ENCODE data around the gene CYBC1. TPM values are rescaled to one million over a fixed set of nuclear protein-coding genes. Genes with fewer than 3 reads are reported as not detected.

Gene CYBC1
- total RNA-seq, 3 donors from 2014 or later (not counting 1 experiment from before 2014, with no cell fraction given): 168 to 219 (median 192) TPM

GRCh38 chr17:82439829-82440365 lies 10.7 kb downstream of the CYBC1 start:
- H3K4me1 Mint-ChIP-seq: peaks cover 7 to 19% of the 10 kb centered on the region in 2 donors
- no peak overlapping the region for H3K4me3 Mint-ChIP-seq
- H3K4me3 ChIP-seq (ENCODE audit: low read length): no peak overlapping the region
- no peaks in the 10 kb centered on the region for H3K27me3 Mint-ChIP-seq (ENCODE audit: low read depth in 2 of 2)
- no peak for ATAC-seq
- H3K27ac ChIP-seq (ENCODE audit: low read length): no peak overlapping the region
- no peaks in the 10 kb centered on the region for H3K36me3 Mint-ChIP-seq
- TF ChIP-seq CTCF (IDR thresholded peaks at IDR 0.05): no peak
- H3K9me3 ChIP-seq (ENCODE audit: control insufficient read depth, insufficient read depth, low read length): no peaks in the 10 kb centered on the region
- WGBS (ENCODE audit: insufficient coverage): 94% methylated on average over 34 of the region's 34 CpGs
- H3K27me3 ChIP-seq (ENCODE audit: control insufficient read depth, insufficient read depth, low read length): no peaks in the 10 kb centered on the region
- H3K36me3 ChIP-seq (ENCODE audit: control insufficient read depth, insufficient read depth, low read length): peaks cover 47% of the 10 kb centered on the region
- intact Hi-C loops (cut with micrococcal nuclease): no loop called here
- no peaks in the 10 kb centered on the region for H3K9me3 Mint-ChIP-seq
- no peak for DNase-seq
- no peak overlapping the region for H3K27ac Mint-ChIP-seq
- peaks cover 48% of the 10 kb centered on the region for H3K4me1 ChIP-seq (ENCODE audit: control insufficient read depth, insufficient read depth, low read length)

DNA sequence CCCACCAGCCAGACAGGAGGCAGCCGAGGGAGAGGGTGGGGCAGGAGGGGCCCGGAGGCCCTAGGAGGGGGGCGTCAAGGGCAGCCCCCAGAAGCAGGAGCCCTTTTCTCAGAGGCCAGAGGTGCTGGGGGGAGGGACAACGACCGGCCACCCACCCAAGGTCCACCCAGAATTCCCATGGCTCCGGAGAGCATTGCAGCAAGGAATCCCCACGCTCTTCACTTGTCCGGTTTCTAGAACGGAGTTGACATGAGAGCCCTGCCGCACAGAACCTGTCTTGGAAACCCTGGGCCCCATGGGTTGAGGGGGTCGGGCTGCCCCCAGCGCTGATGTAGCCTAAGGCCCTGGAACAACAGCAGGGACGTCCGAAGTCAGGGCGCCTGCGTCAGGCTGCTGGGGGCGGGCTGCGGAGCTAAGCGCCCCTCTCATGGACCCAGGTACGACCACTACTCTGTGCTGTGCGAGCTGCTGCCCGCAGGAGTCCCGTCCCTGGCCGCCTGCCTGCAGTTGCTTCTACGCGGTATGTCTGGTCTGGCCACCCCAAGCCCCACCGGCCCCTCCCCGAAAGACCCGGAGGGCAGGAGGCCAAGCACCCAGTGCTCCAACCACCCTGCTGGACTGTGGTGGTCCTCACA lies 11.2 kb downstream of the CYBC1 start:
- Mint-ChIP-seq H3K27ac (no peak overlapping the region), H3K36me3 (no peaks in the 10 kb centered on the region), H3K9me3 (no peaks in the 10 kb centered on the region), H3K27me3 (ENCODE audit: low read depth in 2 of 2) (no peaks in the 10 kb centered on the region), H3K4me1 (peaks cover 7 to 22% of the 10 kb centered on the region in 2 donors), H3K4me3 (no peak overlapping the region)
- no peaks in the 10 kb centered on the region for H3K27me3 ChIP-seq (ENCODE audit: control insufficient read depth, insufficient read depth, low read length)
- no peak for DNase-seq
- H3K4me1 ChIP-seq (ENCODE audit: control insufficient read depth, insufficient read depth, low read length): peaks cover 48% of the 10 kb centered on the region
- intact Hi-C loops (cut with micrococcal nuclease): no loop called here
- H3K36me3 ChIP-seq (ENCODE audit: control insufficient read depth, insufficient read depth, low read length): peaks cover 42% of the 10 kb centered on the region
- H3K4me3 ChIP-seq (ENCODE audit: low read length): no peak overlapping the region
- 95% methylated on average over 29 of the region's 29 CpGs for WGBS (ENCODE audit: insufficient coverage)
- TF ChIP-seq CTCF (IDR thresholded peaks at IDR 0.05): no peak
- H3K27ac ChIP-seq (ENCODE audit: low read length): no peak overlapping the region
- ATAC-seq: no peak
- no peaks in the 10 kb centered on the region for H3K9me3 ChIP-seq (ENCODE audit: control insufficient read depth, insufficient read depth, low read length)

- Mint-ChIP-seq H3K9me3 (no peaks in the 10 kb centered on the region), H3K27me3 (ENCODE audit: low read depth in 2 of 2) (no peaks in the 10 kb centered on the region), H3K27ac (no peak overlapping the region), H3K4me1 (peaks cover 12 to 29% of the 10 kb centered on the region in 2 donors), H3K4me3 (no peak overlapping the region), H3K36me3 (no peaks in the 10 kb centered on the region)
- WGBS (ENCODE audit: insufficient coverage): 94% methylated on average over 26 of the region's 26 CpGs
- ATAC-seq: no peak
- peaks cover 55% of the 10 kb centered on the region for H3K4me1 ChIP-seq (ENCODE audit: control insufficient read depth, insufficient read depth, low read length)
- no peaks in the 10 kb centered on the region for H3K9me3 ChIP-seq (ENCODE audit: control insufficient read depth, insufficient read depth, low read length)
- no peak for TF ChIP-seq CTCF (IDR thresholded peaks at IDR 0.05)
- H3K27ac ChIP-seq (ENCODE audit: low read length): no peak overlapping the region
- H3K4me3 ChIP-seq (ENCODE audit: low read length): no peak overlapping the region
- intact Hi-C loops (cut with micrococcal nuclease): no loop called here
- no peak for DNase-seq
- H3K36me3 ChIP-seq (ENCODE audit: control insufficient read depth, insufficient read depth, low read length): peaks cover 36% of the 10 kb centered on the region
- H3K27me3 ChIP-seq (ENCODE audit: control insufficient read depth, insufficient read depth, low read length): no peaks in the 10 kb centered on the region
Measured at GRCh38 chr17:82438401-82439193, 12.0 kb downstream of the CYBC1 start.
